ENCODE data around the gene PLEKHN1. TPM values are rescaled to one million over a fixed set of nuclear protein-coding genes. Genes with fewer than 3 reads are reported as not detected.
A peak's percentile ranks its signal among the peaks of the same experiment; 100 is the strongest.

PLEKHN1 gene
- polyA plus RNA-seq, 1 experiment: 0.88 TPM

DNA sequence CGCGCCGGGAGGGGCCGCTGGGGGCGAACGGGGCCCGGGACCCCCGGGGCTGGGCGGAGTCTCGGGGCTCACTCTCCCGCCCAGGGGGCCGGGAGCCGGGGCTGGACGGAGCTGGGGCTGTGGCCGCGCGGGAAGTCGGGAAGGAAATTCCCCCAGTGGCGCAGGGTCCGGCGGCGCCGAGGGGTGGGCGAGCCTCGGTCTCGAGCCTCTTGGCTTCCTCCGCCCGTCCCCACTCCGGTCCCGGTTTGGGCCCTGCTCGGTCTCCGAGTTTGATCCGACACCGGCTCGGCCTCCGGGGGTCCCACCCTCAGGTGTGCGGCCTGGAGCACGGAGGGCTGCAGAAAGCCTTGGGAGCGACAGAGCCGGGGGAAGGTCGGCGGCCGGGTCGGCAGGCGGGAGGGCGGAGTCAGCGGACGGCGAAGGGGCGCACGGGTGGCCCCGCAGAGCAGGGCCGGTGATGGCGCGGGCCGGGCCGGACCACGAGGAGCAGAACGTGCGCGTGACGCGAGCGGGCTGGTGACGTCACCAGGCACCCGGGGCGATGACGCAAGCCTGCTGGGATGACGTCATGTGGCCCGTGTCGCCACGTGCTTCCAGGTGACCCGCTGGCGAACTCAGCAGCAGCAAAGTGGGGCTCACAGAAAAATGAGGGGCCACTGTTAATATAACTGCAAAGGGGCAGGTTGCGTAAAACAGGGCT, 34.2 kb downstream of the PLEKHN1 start:
- TF ChIP-seq, protein P1, sequence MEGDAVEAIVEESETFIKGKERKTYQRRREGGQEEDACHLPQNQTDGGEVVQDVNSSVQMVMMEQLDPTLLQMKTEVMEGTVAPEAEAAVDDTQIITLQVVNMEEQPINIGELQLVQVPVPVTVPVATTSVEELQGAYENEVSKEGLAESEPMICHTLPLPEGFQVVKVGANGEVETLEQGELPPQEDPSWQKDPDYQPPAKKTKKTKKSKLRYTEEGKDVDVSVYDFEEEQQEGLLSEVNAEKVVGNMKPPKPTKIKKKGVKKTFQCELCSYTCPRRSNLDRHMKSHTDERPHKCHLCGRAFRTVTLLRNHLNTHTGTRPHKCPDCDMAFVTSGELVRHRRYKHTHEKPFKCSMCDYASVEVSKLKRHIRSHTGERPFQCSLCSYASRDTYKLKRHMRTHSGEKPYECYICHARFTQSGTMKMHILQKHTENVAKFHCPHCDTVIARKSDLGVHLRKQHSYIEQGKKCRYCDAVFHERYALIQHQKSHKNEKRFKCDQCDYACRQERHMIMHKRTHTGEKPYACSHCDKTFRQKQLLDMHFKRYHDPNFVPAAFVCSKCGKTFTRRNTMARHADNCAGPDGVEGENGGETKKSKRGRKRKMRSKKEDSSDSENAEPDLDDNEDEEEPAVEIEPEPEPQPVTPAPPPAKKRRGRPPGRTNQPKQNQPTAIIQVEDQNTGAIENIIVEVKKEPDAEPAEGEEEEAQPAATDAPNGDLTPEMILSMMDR (IDR thresholded peaks at IDR 0.05; ENCODE audit: insufficient read depth, low read depth, low read length): no peak
- ChIA-PET POLR2A (interaction anchor here (0.6 kb wide), 1 partner anchor 19 kb away, joined by 3 read pairs; no protein-coding TSS in a partner anchor), CTCF (interaction anchor here (0.6 to 4.4 kb wide), 11 partner anchors 10 to 241 kb away, joined by 3 to 45 read pairs (median 4); partner anchors contain the start of gene PERM1)
- no peaks in the 10 kb centered on the region; the same call in none of the 2 replicates for H3K36me3 ChIP-seq (ENCODE audit: control insufficient read depth, insufficient read depth, low read length)
- H3K4me3 ChIP-seq (ENCODE audit: low read depth, low read length): peak overlapping the region; percentile 85
- no peak for DNase-seq (ENCODE audit: low read depth)
- H3K27me3 ChIP-seq (ENCODE audit: control insufficient read depth, insufficient read depth, low read length): no peaks in the 10 kb centered on the region

DNA sequence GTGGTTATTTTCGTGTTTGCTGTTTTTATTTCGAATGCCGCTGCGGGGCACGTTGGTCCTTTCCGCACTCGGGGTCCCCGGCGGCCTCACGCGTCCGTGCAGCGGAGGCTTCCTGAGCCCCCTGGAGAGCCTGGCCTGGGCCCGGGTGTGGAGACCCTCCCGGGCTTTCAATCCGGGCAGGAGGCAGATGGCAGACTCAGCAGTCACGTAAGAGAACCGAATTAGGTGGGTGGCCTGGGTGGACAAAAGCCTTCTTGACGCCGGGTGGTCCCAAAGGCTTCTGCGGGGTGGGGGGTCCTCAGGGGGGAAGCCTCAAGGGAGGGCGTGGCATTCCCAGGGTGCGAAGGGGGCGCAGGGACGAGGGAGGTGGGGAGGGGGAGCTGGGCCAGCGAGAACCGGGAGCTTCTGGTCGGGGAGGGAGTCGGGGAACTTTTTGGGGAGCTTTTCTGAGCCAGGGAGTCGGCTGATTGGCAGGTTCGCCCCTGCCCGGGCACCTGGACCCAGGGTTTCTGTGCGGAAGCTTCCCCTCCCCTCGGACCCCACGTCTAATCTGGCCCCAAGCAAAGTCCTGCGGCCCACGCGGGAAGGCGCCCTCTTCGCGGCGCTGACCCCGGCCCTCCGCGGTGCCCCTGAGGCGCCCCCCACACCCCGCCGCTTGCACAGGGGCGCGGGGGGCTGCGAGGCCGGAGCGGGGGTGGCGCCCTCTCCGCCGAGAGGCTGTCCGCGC, 34.9 kb downstream of the PLEKHN1 start:
- ChIA-PET CTCF (interaction anchor here (0.6 to 3.1 kb wide), 12 partner anchors 9 to 240 kb away, joined by 3 to 45 read pairs (median 8); partner anchors contain the start of genes AGRN and PERM1), POLR2A (no interaction called here)
- Histone ChIP-seq H3K27me3 (ENCODE audit: control insufficient read depth, insufficient read depth, low read length) (no peaks in the 10 kb centered on the region), H3K36me3 (ENCODE audit: control insufficient read depth, insufficient read depth, low read length) (no peaks in the 10 kb centered on the region; the same call in none of the 2 replicates), H3K4me3 (ENCODE audit: low read depth, low read length) (peak overlapping the region; percentile 85)
- TF ChIP-seq, protein P1 (IDR thresholded peaks at IDR 0.05; ENCODE audit: insufficient read depth, low read depth, low read length): no peak
- DNase-seq (ENCODE audit: low read depth): no peak

DNA sequence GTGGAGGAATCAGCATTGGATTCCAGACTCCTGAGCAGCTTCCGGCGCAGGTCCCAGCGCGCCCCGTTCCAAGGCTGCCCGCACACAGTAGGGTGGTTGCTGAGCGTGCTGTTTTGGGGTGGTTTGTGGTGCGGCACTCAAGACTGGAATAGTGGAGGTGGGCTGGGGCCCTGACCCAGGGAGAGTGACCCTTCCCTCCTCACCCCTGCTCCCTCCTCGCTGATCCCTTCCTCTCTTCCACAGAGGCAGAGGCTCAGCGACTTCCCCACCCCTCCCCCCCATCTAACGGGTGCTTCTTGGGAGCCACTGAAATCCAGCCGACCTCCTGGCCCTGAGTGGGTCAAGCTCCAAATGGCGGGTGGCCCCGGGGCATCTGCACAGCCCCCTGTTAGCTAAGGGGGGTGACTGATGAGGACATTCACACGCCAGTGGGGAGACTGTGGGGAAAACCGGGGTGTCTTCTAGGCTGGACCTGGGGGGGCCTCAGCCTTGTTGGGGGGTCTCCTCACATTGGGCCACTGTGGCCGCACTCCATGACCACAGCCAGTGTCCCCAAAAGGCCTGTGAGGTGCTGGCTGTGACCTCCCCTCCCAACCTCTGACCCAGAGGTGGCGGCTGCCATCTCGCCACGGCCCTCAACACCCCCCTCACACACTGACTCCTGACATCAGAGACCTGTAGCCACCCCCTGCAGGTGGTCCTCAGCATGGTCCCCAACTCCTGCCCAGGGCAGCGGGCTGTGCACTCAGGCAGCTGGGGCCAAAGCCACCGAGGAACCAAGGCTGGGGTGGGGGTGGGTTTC, 37.5 kb downstream of the PLEKHN1 start:
- DNase-seq (ENCODE audit: low read depth): no peak
- Histone ChIP-seq H3K4me3 (ENCODE audit: low read depth, low read length) (no peak overlapping the region), H3K36me3 (ENCODE audit: control insufficient read depth, insufficient read depth, low read length) (no peaks in the 10 kb centered on the region; the same call in none of the 2 replicates), H3K27me3 (ENCODE audit: control insufficient read depth, insufficient read depth, low read length) (no peaks in the 10 kb centered on the region)
- ChIA-PET POLR2A (no interaction called here), CTCF (interaction anchor here (1.1 to 3.1 kb wide), 2 partner anchors 15 to 21 kb away, joined by 3 to 45 read pairs; partner anchors contain the start of gene PERM1)
- TF ChIP-seq, protein P1 (IDR thresholded peaks at IDR 0.05; ENCODE audit: insufficient read depth, low read depth, low read length): no peak

DNA sequence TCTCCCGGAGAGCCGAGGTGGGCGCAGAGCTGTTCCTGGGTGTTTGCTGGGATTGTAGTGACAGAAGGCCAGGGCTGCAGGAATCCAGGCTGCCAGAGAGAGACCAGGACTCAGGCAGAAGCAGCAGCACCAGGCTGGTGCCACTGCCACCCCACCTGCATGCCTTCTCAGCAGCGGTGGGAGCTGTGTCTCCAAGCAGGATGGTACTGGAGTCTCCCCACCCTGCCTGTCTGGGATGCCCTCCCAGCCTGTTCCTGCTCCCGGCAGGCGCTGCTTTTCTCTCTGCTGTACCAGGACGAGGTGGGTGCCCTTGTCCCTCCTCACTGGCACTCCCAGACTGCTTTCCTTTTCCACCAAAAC, 38.1 kb downstream of the PLEKHN1 start:
- DNase-seq (ENCODE audit: low read depth): no peak
- TF ChIP-seq, protein P1 (IDR thresholded peaks at IDR 0.05; ENCODE audit: insufficient read depth, low read depth, low read length): no peak
- Histone ChIP-seq H3K4me3 (ENCODE audit: low read depth, low read length) (no peak overlapping the region), H3K27me3 (ENCODE audit: control insufficient read depth, insufficient read depth, low read length) (no peaks in the 10 kb centered on the region), H3K36me3 (ENCODE audit: control insufficient read depth, insufficient read depth, low read length) (no peaks in the 10 kb centered on the region; the same call in none of the 2 replicates)
- POLR2A ChIA-PET: no interaction called here
- CTCF ChIA-PET: interaction anchor here (1.1 to 1.6 kb wide), 2 partner anchors 20 to 135 kb away, joined by 3 to 12 read pairs; no protein-coding TSS in a partner anchor
